ENCODE data around the gene ZFAND3. TPM values are rescaled to one million over a fixed set of nuclear protein-coding genes. Genes with fewer than 3 reads are reported as not detected.
A peak's percentile ranks its signal among the peaks of the same experiment; 100 is the strongest.

The ZFAND3 gene
- total and polyA plus RNA-seq, 10 of the 15 experiments (the other 5 are each of a cell fraction or from before 2014, with no cell fraction given), result 0.90 to 34.4 (median 16.3) TPM

GRCh38 chr6:37783856-37784584, 35.5 kb upstream of the ZFAND3 start (continued):
- TF ChIP-seq ZNF592 (IDR thresholded peaks at IDR 0.05) (no peak), MAX (IDR thresholded peaks at IDR 0.05; ENCODE audit: low read depth, low read length) (no peak), EED (IDR thresholded peaks at IDR 0.05; ENCODE audit: low read depth) (peak; percentile 48; the same call in 1 of the 2 replicates), ZBTB33 (IDR thresholded peaks at IDR 0.05) (no peak), NR2C2 (IDR thresholded peaks at IDR 0.05; ENCODE audit: borderline replicate concordance, control insufficient read depth, insufficient read length, low read depth) (no peak), ETV6 (conservative IDR thresholded peaks at IDR 0.05 in 1 of 2, IDR thresholded peaks at IDR 0.05 in 1 of 2; ENCODE audit: borderline replicate concordance in 1 of 2, low read depth in 1 of 2) (no peak), GATAD2B (conservative IDR thresholded peaks at IDR 0.05; ENCODE audit: low read depth) (no peak), HDGF (IDR thresholded peaks at IDR 0.05) (no peak), RAD51 (IDR thresholded peaks at IDR 0.05) (no peak), RAD21 (IDR thresholded peaks at IDR 0.05; ENCODE audit: insufficient read depth, low read depth, low read length) (no peak), IRF5 (IDR thresholded peaks at IDR 0.05; ENCODE audit: borderline replicate concordance) (no peak), IKZF2 (IDR thresholded peaks at IDR 0.05) (peak in 1 of 2 experiments; percentile 48; a peak in 2 of 4 replicates), SKIL (IDR thresholded peaks at IDR 0.05; ENCODE audit: low read depth, poor library complexity, severe bottlenecking) (no peak), CREB1 (IDR thresholded peaks at IDR 0.05; ENCODE audit: low read depth) (no peak), IRF3 (IDR thresholded peaks at IDR 0.05) (no peak), TARDBP (IDR thresholded peaks at IDR 0.05; ENCODE audit: borderline replicate concordance) (no peak), ESRRA (IDR thresholded peaks at IDR 0.05; ENCODE audit: low read length) (no peak), EZH2 (IDR thresholded peaks at IDR 0.05; ENCODE audit: borderline replicate concordance, control insufficient read depth, low read depth, low read length) (no peak)
